HG02938 (cell line): ENCODE results near the gene ARMC6.
"Not testable (repeated sequence)": the region's sequence is repeated elsewhere in the genome, so short reads cannot be mapped to it uniquely, and the experiment has no call there.

Source experiments
- ATAC-seq: cut with Tn5 transposase; IDR thresholded peaks from one replicate; pipeline ENCODE4 v1.9.1; 2021; ENCODE audit warnings: mild to moderate bottlenecking, moderate library complexity; ENCODE audit not compliant: unreplicated experiment

ARMC6 gene

DNA sequence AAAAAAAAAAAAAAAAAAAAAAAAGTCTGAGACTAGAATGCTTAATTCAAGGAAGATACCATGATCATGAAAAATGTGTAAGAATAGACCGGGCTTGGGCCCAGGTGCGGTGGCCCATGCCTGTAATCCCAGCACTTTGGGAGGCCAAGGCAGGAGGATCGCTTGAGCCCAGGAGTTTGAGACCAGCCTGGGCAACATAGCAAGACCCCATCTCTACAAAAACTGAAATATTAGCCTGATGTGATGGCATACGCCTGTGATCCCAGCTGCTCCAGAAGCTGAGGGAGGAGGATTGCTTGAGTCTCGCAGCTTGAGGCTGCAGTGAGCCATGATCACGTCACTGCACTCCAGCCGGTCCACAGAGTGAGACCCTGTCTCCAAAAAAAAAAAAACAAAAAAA, 73.5 kb downstream of the ARMC6 start:
- ATAC-seq, result not testable (repeated sequence)

DNA sequence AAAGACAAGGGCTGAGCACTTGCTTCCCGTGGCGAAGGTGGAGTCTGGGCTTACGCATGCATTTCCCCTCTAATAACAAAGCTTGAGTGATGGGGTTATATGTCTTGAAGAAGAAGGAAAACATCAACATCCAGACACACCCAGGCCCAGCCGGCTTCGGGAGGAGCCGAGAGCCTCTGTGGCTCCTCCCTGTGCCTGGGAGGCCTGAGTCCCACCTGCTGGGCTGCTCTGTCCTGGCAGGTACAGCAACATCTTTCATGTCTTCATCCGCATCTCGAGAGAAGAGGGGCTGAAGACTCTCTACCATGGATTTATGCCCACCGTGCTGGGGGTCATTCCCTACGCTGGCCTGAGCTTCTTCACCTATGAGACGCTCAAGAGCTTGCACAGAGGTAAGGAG, 74.3 kb downstream of the ARMC6 start:
- no peak for ATAC-seq
